B cell (primary cell): Measurements from ENCODE around the gene KCTD6.

ENCODE experiments used
- CTCF ChIP-seq: fragments of 200-600 bp; IDR thresholded peaks from one replicate; pipeline ENCODE4 v1.8.0; 2022; ENCODE audit warnings: antibody characterized with exemption, mild to moderate bottlenecking
- EZH2 ChIP-seq: IDR thresholded peaks from 2 replicates; pipeline ENCODE4 v1.6.1; 2012; ENCODE audit warnings: borderline replicate concordance, low read depth, mild to moderate bottlenecking, moderate library complexity, low read length; ENCODE audit not compliant: insufficient read depth, poor library complexity, severe bottlenecking

GRCh38 chr3:58514405-58514804 is 22.5 kb downstream of the KCTD6 start:
- TF ChIP-seq EZH2 (no peak), CTCF (no peak)
